ENCODE measurements around the gene PCK2.
A peak's percentile ranks its signal among the peaks of the same experiment; 100 is the strongest.

Gene PCK2

GRCh38 chr14:24062216-24062980 is 31.7 kb upstream of the PCK2 start:
- no peak for DNase-seq

DNA sequence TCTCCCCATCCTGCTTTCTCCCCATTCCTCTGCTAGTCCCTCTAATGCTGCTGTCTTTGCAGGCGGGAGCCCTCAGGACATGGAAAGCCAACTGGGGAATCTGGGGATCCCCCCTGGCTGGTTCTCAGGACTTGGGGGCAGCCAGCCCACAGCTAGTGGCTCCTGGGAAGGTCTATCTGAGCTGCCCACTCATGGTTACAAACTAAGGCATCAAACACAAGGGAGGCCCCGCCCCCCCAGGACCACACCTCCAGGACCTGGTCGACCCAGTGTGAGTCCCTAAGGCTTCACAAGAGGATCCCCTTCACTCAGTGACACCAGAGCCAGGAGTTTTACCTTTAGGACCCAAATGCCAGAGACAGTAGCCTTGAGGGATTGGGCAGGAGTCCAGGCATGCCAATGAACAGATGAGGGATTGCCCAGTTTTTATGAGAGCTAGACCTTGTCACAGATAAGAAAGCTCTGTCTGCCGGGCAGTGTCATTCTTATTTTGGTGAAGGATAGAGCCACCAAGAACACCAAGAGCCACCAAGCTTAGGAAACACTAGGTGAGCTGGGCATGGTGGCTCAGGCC is 30.8 kb upstream of the PCK2 start:
- no peak for DNase-seq

DNA sequence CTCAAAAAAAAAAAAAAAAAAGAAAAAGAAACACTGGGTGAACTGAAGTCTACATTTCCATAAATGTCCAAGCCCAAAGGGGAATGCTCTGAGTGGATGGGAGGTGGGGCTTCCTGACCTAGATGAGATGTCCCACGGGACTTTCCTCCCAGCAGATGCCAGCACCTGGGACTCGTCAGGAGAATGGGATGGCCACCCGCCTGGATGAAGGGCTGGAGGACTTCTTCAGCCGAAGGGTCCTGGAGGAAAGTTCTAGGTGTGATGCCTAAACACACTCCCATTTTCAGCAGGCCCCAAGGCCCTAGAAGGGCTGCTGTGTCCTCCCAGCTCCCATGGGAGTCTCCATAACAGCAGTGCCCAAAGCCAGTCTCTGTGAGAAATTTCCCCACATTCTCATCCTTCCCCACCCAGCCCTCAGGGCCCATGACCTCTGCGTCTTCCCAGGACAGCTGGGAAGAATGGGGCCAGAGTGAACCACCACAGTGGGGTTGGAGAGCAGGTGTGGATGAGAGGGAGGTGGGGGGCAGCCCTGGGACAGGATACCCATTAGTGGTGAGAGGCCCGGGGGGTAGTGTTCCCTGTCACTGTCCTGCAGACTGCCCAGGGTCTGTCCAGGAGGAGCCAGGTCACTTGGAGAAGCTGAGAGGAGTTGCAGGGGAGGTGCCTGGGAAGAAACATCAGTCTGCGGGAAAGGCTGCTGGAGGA is 29.9 kb upstream of the PCK2 start:
- DNase-seq, result no peak

GRCh38 chr14:24064856-24065255 is 29.3 kb upstream of the PCK2 start:
- no peak for DNase-seq

DNA sequence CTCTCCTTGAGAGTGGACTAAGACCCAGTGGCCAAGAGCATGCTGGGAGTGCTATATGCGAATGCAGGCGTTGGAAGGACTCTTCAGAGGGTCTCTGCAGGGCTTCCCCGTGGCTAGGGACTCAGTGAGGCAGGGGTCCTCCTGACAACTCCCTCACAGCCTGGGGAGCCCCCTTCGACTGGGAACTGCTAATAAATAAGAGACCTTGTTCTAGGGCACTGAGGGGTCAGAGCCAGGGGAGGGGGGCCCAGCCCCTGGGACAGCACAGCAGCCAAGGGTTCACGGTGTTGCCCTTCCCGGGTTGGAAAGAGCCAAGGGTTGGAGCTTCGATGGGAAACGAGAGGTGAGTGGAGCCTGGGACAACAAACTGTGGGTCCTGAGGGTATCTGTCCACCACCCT is 28.7 kb upstream of the PCK2 start:
- no peak for DNase-seq

- DNase-seq, result no peak
Measured at GRCh38 chr14:24066496-24067132, 27.5 kb upstream of the PCK2 start.

- DNase-seq, result no peak
Measured at GRCh38 chr14:24067133-24068082, 26.7 kb upstream of the PCK2 start.

GRCh38 chr14:24068711-24069410 is 25.2 kb upstream of the PCK2 start:
- no peak for DNase-seq

DNA sequence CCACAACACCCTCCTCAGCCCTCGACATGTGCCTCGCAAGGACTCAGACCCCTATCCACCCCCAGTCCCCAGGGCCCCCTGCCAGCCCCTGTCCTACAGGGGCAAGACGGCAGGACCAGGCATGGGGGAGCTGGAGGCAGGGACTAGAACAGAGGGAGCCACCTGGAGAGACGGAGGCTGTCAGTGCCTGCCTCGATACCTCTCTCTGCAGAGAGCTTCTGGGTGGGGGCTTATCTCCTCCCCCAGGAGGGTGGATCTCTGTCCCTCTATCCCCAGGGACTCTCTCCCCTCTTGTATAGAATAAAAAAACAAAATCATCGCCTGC is 24.7 kb upstream of the PCK2 start:
- DNase-seq, result no peak

GRCh38 chr14:24070285-24071143 is 23.6 kb upstream of the PCK2 start:
- peak; percentile 40 to 63 for DNase-seq

DNA sequence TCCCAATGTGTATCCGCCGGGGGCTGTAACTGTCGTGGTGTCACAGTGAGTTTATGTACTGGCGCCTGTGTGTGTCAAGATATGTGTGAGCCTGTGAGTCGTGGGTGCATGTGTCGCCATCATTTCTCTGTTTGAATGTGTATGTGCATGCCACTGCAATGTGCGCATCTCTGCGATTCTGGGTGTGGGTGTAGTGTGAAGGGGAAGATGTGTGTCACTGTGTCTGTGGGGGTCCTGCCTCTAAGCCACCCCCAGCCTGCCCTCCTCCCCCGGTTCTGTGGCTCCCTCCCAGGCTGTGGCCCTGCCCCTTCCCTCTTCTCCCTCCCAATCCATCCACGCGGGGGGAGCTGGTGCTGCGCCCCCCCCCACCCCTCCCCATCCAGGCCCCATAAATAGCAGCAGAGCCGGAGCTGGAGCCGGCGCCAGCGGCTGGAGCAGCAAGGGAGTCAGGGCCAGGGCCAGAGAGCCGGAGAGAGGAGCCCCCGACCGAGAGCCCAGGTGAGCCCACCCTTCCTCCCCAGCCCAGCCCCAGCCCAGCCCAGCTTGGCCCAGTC is 22.9 kb upstream of the PCK2 start, which contains the start of gene CPNE6:
Gene CPNE6 (plus strand): TSS at position 419 of the 554 bp plus-strand sequence. CDS start 1,375 bp downstream, outside the sequence.
- DNase-seq, result no peak

DNA sequence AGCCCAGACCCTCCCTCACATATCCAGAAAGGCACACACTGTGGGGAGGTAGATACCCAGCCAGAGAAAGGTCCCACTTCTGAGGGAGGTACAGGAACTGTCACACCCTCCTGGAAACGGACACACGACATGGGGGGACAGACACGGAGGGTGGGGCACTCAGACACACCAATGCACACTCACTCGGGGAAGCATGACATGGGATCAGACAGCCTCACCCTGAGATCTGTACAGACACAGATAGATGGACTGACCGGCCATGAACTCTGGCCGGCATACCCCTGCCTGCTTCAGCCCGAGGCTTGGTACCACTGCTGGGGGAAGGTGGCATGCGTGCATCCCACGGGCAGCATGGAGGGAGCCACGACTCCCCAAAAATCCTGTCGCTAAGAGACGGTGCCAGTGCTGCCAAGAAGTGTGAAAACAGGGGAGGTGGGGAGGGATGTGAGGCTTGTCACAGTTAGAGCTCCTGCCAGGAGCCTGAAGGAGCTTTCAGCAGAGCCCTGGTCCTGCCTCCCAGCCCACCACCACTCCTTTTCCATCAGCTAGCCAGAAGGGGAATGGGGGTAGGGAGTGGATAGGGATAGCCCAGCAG is 22.2 kb upstream of the PCK2 start:
- DNase-seq, result no peak

DNA sequence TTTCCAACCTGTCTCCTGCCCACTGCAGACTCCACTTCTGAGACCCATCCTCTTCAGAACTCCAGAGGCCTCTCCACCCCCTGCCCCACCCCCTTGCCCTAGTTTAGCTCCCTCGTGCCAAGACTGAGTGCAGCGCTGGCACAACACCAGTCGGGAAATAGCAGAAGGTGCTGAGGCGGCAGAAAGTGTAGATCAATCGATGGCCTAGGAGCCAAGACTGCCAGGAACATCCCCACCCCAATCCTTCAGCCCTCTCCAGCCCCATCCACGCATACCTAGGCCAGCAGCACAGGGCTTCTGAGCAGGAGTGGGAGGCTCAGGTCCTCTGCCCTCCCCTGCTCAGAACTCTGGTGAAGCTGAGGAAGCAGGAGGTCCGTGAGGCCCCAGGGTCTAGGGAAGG is 21.7 kb upstream of the PCK2 start:
- no peak for DNase-seq

GRCh38 chr14:24072881-24073877 is 20.9 kb upstream of the PCK2 start:
- no peak for DNase-seq

GRCh38 chr14:24074625-24075484 is 19.3 kb upstream of the PCK2 start:
- DNase-seq, result no peak

GRCh38 chr14:24075485-24076301 is 18.4 kb upstream of the PCK2 start:
- no peak for DNase-seq

DNA sequence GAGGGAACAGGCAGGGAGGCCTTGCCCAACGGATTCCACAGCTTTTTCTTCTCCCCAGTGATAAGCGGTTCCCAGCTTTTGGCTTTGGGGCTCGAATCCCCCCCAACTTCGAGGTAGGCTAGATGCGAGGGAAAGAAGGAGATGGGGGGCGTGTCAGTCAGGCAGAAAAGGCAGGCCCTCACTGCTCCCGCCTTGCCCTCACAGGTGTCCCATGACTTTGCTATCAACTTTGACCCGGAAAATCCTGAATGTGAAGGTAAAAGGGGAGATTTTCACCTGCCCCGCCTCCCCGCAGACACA is 17.9 kb upstream of the PCK2 start:
- DNase-seq, result no peak

Data from NCI-H526 (cell line).